Tibial nerve (tissue), 4 donors: ENCODE data around the gene CFAP43. TPM values are rescaled to one million over a fixed set of nuclear protein-coding genes. Genes with fewer than 3 reads are reported as not detected.

ENCODE experiments used
- DNase-seq, 2 donors: peaks; one replicate each; pipeline ENCODE4 v3.0.0-alpha.2; 2019; ENCODE audit warnings: low spot score in 2 of 2
- H3K27ac ChIP-seq, 4 donors: fragments of 200-600 bp; sonication (generic) in 3 of 4; one replicate each; pipeline ENCODE4 v1.5.1; 2017 to 2019; ENCODE audit warnings: mild to moderate bottlenecking in 1 of 4
- H3K27me3 ChIP-seq, 2 donors: fragments of 200-600 bp; sonication (generic) in 1 of 2; one replicate each; pipeline versions ENCODE4 v1.5.1 to v1.6.0; 2017 to 2019
- H3K36me3 ChIP-seq, 3 donors: fragments of 200-600 bp; sonication (generic); one replicate each; pipeline ENCODE4 v1.5.1; 2018 to 2019
- H3K4me1 ChIP-seq, 4 donors: fragments of 200-600 bp; sonication (generic) in 3 of 4; one replicate each; pipeline ENCODE4 v1.5.1; 2017 to 2019
- H3K4me3 ChIP-seq, 4 donors: fragments of 200-600 bp; sonication (generic) in 3 of 4; one replicate each; pipeline ENCODE4 v1.5.1; 2017 to 2019; ENCODE audit warnings: mild to moderate bottlenecking in 1 of 4, moderate library complexity in 1 of 4
- H3K9me3 ChIP-seq, 4 donors: fragments of 200-600 bp; sonication (generic) in 3 of 4; one replicate each; pipeline ENCODE4 v1.5.1; 2017 to 2019
- EP300 ChIP-seq, 2 donors: sonication (generic); formaldehyde crosslinking; IDR thresholded peaks; one replicate each; pipeline ENCODE4 v1.6.1; 2017; ENCODE audit warnings: antibody characterized with exemption in 2 of 2, mild to moderate bottlenecking in 1 of 2
- POLR2A ChIP-seq, 2 donors: fragments of 450-650 bp; IDR thresholded peaks; one replicate each; pipeline ENCODE4 v1.6.1; 2017; ENCODE audit warnings: antibody characterized with exemption in 2 of 2, mild to moderate bottlenecking in 2 of 2, moderate library complexity in 2 of 2
- WGBS, 2 donors: methylation state at CpG; one replicate each; pipeline ENCODE4 v1.1.5; 2018; 5-methylcytosine and 5-hydroxymethylcytosine counted together
- total RNA-seq, 4 donors: library from RNA; depleted of rRNA; stranded (reverse); fragments of >200 nt; gene quantifications; one replicate each; pipeline ENCODE4 v1.1.0, GENCODE V29; 2016
- TF ChIP-seq, protein P1 (sequence below), 5 experiments: fragments of 200-600 bp in 3 of 5; fragments of 450-650 bp in 2 of 5; sonication (generic) in 3 of 5; IDR thresholded peaks; one replicate each; pipeline ENCODE4 v1.5.1; 2016 to 2019; ENCODE audit warnings: antibody characterized with exemption in 5 of 5, mild to moderate bottlenecking in 3 of 5, moderate library complexity in 2 of 5

CFAP43 gene
- total RNA-seq, 4 donors from 2014 or later: 0.30 to 4.3 (median 2.5) TPM

- H3K4me3 ChIP-seq: no peak overlapping the region
- H3K4me1 ChIP-seq: no peaks in the 10 kb centered on the region
- no peak for DNase-seq
- H3K9me3 ChIP-seq: peaks cover 0 to 8% (median 0%) of the 10 kb centered on the region in 4 donors
- H3K27me3 ChIP-seq: no peaks in the 10 kb centered on the region
- no peaks in the 10 kb centered on the region for H3K36me3 ChIP-seq
- no peak overlapping the region for H3K27ac ChIP-seq
- TF ChIP-seq EP300 (IDR thresholded peaks at IDR 0.05) (no peak), POLR2A (IDR thresholded peaks at IDR 0.05) (no peak)
- TF ChIP-seq, protein P1, sequence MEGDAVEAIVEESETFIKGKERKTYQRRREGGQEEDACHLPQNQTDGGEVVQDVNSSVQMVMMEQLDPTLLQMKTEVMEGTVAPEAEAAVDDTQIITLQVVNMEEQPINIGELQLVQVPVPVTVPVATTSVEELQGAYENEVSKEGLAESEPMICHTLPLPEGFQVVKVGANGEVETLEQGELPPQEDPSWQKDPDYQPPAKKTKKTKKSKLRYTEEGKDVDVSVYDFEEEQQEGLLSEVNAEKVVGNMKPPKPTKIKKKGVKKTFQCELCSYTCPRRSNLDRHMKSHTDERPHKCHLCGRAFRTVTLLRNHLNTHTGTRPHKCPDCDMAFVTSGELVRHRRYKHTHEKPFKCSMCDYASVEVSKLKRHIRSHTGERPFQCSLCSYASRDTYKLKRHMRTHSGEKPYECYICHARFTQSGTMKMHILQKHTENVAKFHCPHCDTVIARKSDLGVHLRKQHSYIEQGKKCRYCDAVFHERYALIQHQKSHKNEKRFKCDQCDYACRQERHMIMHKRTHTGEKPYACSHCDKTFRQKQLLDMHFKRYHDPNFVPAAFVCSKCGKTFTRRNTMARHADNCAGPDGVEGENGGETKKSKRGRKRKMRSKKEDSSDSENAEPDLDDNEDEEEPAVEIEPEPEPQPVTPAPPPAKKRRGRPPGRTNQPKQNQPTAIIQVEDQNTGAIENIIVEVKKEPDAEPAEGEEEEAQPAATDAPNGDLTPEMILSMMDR (IDR thresholded peaks at IDR 0.05): no peak
Observed at GRCh38 chr10:104092749-104093148, 139.4 kb downstream of the CFAP43 start.

GRCh38 chr10:104090611-104091010, 141.6 kb downstream of the CFAP43 start:
- H3K9me3 ChIP-seq: no peaks in the 10 kb centered on the region
- H3K36me3 ChIP-seq: no peaks in the 10 kb centered on the region
- TF ChIP-seq, protein P1 (IDR thresholded peaks at IDR 0.05): no peak
- TF ChIP-seq EP300 (IDR thresholded peaks at IDR 0.05) (no peak), POLR2A (IDR thresholded peaks at IDR 0.05) (no peak)
- 68 to 78% methylated on average over 2 of the region's 2 CpGs for WGBS, 2 donors
- DNase-seq: no peak
- no peak overlapping the region for H3K4me3 ChIP-seq
- no peak overlapping the region for H3K27ac ChIP-seq
- no peaks in the 10 kb centered on the region for H3K27me3 ChIP-seq
- no peaks in the 10 kb centered on the region for H3K4me1 ChIP-seq

GRCh38 chr10:104089621-104090020, 142.5 kb downstream of the CFAP43 start:
- no peak for DNase-seq
- Histone ChIP-seq H3K36me3 (no peaks in the 10 kb centered on the region), H3K4me3 (no peak overlapping the region), H3K9me3 (no peaks in the 10 kb centered on the region), H3K27me3 (no peaks in the 10 kb centered on the region), H3K4me1 (no peaks in the 10 kb centered on the region), H3K27ac (no peak overlapping the region)
- TF ChIP-seq, protein P1 (IDR thresholded peaks at IDR 0.05): no peak
- TF ChIP-seq POLR2A (IDR thresholded peaks at IDR 0.05): no peak
- no peak for TF ChIP-seq EP300 (IDR thresholded peaks at IDR 0.05)
- WGBS, 2 donors: 69 to 73% methylated on average over 3 of the region's 3 CpGs

DNA sequence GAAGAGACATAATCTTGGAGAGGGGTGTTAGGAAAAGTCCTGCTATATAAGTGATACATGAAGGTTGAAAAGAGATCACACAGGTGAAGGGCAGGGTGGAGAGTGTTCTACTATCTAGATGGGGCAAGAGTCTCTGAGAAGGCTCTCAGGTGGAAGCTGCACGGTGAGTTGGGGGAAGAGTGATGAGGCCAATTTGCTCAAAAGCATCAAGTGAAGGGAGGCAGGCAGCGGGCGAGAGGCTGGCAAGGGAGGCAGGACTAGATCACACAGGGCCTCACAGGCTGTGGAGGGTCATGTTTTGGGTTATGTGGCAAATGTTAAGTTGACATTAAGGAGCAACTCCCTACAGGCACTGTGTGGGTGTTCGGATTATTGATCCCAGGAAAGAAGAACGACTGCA, 143.9 kb downstream of the CFAP43 start:
- no peaks in the 10 kb centered on the region for H3K36me3 ChIP-seq

DNA sequence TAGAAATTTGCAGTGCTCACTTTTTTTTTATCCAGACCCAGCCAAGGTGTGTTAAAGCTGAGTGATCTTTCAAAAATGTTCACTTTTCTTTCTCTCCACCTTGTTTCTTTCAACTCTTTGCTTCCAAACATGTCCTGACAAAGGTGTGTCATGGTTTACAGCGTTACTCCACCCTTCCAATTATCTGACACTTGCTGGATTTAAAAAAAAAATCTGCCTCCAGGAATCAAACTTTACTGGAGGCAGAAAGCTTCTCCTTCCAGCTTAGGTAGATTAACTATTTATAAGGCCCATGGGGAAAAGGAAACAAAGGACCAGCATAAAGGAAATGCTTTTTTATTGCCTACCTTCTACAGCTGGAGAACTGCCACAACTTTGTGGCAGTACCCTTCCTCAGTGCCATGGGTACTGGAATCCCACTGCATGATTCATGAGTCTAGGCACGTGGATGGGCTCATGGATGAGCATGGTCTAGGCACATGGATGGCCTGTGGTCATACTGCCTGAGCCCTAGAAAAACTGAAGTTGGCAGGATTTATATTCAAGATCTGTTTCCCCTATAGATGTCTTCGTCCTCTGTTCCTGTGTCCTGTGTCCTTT, 146.3 kb downstream of the CFAP43 start, which contains the start of gene COL17A1:
Gene COL17A1 (minus strand): TSS at position 80 of the 600 bp plus-strand sequence. CDS start 5,207 bp downstream, outside the sequence.
- WGBS, 2 donors: 66 to 80% methylated on average over 3 of the region's 3 CpGs
- DNase-seq: no peak
- Histone ChIP-seq H3K4me3 (no peak within 1 kb of the TSS), H3K9me3 (no peaks in the 10 kb centered on the region), H3K4me1 (no peaks in the 10 kb centered on the region), H3K27ac (no peak within 1 kb of the TSS), H3K36me3 (no peaks in the 10 kb centered on the region), H3K27me3 (no peaks in the 10 kb centered on the region)
- no peak for TF ChIP-seq EP300 (IDR thresholded peaks at IDR 0.05)
- TF ChIP-seq POLR2A (IDR thresholded peaks at IDR 0.05): no peak
- TF ChIP-seq, protein P1 (IDR thresholded peaks at IDR 0.05): no peak

More for the DNA sequence above, 143.9 kb downstream of the CFAP43 start:
- H3K27ac ChIP-seq: no peak overlapping the region
- no peak overlapping the region for H3K4me3 ChIP-seq
- no peaks in the 10 kb centered on the region for H3K27me3 ChIP-seq
- no peak for DNase-seq
- no peaks in the 10 kb centered on the region for H3K4me1 ChIP-seq
- TF ChIP-seq EP300 (IDR thresholded peaks at IDR 0.05) (no peak), POLR2A (IDR thresholded peaks at IDR 0.05) (no peak)
- TF ChIP-seq, protein P1 (IDR thresholded peaks at IDR 0.05): no peak
- WGBS, 2 donors: 82 to 84% methylated on average over 5 of the region's 5 CpGs
- no peaks in the 10 kb centered on the region for H3K9me3 ChIP-seq
